Stimulated activated naive CD4-positive, alpha-beta T cell treated with Interleukin-2 at 50 U/mL for 16 hours (primary cell): ENCODE measurements around the gene PAPSS1.

Experiments
- DNase-seq: peaks from one replicate; lab custom pipeline; 2025; lab: John Stamatoyannopoulos, UW

PAPSS1 gene

DNA sequence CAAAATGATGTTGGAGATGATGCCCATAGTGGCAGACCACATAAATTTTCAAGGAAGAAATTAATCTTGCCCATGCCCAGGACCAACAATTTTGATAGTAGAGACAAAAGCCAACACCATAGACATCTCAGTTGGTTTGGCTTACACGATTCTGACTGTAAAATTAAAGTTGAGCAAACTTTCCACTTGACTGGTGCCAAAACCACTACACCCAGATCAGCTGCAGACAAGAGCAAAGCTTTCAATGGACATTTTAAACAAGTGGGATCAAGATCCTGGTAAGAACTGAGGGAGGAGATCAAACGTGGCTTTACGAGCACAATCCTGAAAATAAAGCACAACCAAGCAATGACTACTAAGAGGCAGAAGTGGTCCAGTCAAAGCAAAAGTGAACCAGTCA lies 90.7 kb downstream of the PAPSS1 start:
- no peak for DNase-seq

- DNase-seq = no peak
These were observed 94.6 kb downstream of the PAPSS1 start for GRCh38 chr4:107625391-107625902.

DNA sequence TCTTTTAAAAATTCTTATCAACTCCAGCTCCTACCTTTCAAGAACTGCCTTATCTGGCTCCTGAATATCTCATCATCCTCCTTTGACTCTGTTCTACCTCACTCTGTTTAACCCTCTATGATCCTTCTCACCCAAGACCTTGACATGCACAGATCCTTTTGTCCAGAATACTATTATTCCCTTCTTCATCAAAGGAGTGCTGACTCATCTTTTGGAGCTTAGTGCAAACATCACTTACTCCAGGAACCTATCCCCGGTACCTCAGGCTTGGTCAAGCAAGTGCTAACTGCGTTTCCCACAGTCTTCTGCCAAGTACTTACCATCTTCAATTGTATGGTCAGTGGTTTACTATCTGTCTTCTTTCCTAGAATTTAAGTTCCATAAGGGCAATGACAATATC lies 96.0 kb downstream of the PAPSS1 start:
- DNase-seq = no peak

DNA sequence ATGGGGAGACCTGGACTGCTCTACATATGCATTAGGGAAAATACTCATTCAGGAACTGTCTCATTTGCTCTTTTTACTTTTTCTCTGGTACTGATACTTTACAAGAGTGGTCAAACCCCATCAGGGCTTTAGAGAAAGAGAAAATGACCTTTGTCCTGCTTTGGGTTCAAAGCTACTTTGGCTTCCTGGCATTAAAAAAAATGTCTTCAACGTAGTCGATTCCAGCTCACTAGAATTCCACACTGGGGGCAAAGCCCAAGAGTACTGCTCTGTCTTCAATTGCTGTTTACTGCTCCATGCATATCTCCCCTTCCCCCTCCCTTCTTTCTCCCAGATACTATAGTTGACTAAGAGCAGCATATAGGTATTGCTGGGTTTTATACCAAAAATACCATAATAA lies 98.0 kb downstream of the PAPSS1 start:
- DNase-seq = no peak

GRCh38 chr4:107619731-107620130 lies 100.3 kb downstream of the PAPSS1 start:
- DNase-seq = no peak

DNA sequence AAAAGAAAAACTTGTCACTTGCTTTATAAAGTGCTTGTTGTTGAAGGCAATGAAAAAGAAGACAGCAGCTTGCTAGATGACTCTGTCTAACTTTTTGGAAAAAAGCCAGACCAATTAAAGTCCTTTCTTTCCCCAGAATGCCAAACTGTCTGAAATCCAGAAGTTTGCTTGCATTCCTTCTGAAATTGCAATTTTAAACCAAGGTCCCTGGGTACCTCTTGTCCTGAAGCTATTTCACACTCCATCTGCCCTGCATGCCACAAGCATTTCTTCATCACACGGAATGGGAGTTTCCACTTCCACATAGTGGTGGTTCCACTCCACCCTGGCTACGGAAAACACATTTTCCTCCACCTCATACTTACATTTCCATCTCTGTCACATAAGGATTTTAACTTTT lies 101.0 kb downstream of the PAPSS1 start:
- DNase-seq = no peak

GRCh38 chr4:107618656-107619055 lies 101.4 kb downstream of the PAPSS1 start:
- DNase-seq = no peak

DNA sequence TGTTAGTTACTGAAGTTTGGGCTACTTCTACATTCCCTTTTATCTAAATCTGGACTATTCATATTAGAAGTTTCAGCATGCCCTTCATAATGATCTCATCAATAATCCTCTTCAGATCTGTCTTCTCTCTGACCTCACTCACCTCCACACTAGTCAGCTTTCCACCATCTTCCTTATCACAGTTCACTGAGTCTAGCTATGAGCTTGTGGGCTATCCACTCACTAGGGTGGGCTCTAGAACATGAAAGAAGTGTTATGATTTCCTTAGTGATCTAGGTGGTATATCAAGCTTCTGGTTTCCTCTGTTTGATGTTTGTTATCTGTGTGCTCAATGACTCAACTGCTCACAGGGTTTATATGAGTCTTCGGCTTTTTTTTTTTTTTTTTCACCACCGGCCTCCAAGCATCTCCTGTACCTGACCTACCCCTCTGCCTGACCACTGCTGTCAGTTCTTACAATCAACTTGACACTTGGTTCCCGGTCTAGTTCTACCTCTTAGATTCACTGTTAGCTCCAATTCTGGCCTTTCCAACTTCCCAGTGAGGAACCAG lies 103.1 kb downstream of the PAPSS1 start:
- no peak for DNase-seq

GRCh38 chr4:107615809-107616208 lies 104.2 kb downstream of the PAPSS1 start:
- DNase-seq = no peak

DNA sequence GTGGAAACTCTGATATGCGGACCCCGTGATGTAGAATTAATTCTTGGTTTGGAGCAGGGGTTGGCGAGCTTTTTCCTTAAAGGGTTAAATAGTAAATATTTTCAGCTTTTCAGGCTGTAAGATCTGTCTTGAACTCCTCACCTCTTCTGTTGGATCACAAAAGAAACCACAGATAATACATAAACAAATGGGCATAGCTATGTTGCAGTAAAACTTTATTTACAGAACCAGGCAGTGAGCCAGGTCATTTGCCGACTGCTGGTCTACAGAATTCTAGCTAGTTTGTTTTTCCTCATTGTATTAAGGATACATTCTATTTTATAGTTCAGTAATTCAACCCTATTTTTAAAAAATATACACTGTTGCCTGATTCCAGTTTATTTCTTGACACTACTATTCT lies 116.6 kb downstream of the PAPSS1 start:
- DNase-seq = no peak

DNA sequence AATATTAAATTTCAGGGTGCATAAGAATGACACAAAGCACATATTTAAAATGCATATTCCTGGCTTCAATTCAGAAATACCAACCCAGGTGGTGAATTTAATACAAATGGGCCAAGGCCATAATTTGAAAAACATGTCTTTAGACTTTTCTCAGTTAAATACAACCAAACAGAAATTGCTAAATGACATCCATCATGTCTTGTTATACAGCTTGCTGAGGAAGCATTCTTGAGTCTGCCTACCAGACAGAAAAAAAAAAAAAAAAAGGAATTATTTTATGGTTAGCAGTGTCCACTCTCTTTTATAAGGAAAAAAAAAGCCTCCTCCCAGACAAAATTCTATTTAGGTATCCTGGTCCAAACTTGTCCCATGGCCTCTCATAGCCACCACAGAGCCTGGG lies 119.1 kb downstream of the PAPSS1 start:
- no peak for DNase-seq

DNA sequence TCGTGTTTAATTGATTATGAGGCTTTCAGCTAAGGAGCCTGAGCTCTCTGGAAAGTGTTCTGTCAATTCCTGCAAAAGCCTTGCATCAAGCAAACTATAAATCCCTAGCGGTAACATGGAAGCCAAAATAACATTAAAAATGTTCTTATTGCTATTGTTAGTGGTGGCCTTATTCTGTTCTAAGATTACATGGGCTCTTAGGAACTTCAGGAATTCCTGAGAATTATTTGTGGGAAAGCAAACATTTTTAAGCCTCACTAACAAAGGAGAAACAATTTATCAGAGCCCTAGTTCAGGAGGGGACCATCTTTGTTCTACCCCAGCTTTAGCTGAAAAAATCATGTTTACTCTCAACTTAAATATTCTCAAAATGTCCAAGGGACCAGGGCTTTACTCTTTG lies 119.6 kb downstream of the PAPSS1 start:
- no peak for DNase-seq

DNA sequence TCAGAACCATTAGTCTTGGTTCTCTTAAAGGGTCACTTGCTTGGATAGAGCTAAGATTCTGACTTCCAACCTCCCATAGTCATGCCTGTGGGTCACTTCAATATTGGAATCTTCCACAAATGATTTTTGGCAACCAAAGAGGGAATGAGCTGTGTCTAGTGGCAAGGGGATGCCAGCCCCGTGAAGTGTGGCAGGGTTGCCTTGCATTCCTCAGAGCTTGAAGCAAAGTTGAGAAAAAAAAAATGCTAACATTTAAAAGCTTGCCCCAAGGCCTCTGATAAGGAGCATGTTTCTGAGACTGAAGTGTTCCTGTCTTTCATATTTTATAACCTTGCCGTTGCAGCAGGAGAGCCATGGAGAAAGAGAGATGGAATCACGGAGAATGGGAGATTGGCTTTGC lies 120.2 kb downstream of the PAPSS1 start:
- no peak for DNase-seq

- DNase-seq = no peak
These were observed 126.8 kb downstream of the PAPSS1 start for GRCh38 chr4:107593230-107593629.

GRCh38 chr4:107592519-107592918 lies 127.5 kb downstream of the PAPSS1 start:
- DNase-seq = no peak

DNA sequence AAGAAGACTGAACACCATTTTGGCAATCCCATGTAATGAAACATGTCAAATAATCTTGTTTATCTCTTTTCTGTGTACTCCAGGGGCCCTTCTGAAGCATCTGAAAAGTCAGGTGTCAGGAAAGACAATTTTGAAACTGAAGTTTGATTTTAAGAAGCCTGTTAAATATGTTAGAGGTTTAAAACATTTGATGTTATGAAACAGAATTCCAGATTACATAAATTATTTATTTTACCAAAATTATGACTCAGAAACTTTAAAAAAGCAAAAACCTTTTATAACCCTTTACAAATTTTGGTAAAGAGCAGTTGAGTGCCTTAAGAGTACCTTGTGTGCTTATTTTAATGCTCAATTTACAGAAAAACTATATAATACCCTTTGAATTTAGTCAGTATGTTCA lies 130.8 kb downstream of the PAPSS1 start:
- no peak for DNase-seq

DNA sequence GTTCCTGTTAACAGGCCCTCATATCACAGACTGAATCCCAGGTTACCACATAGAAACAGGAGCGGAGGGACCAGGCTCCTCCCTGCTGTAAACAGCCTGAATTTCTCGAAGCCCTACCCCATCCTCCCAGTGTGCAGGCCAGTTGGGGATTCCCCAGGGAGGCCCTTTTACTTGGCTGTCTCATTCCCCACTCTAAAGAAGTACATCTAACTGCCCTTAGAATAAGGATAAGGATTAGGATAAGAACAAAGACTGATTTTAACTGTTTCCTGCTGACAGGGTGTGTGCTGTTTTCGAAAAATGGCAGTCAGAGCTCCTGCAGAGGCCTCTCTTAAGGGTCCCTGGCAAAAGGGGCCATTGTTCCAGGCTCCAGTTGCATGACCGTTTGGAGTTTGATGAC lies 133.7 kb downstream of the PAPSS1 start:
- DNase-seq = no peak

GRCh38 chr4:107579099-107579498 lies 140.9 kb downstream of the PAPSS1 start:
- DNase-seq = no peak

GRCh38 chr4:107578321-107578720 lies 141.7 kb downstream of the PAPSS1 start:
- no peak for DNase-seq

GRCh38 chr4:107577743-107578142 lies 142.3 kb downstream of the PAPSS1 start:
- DNase-seq = no peak

DNA sequence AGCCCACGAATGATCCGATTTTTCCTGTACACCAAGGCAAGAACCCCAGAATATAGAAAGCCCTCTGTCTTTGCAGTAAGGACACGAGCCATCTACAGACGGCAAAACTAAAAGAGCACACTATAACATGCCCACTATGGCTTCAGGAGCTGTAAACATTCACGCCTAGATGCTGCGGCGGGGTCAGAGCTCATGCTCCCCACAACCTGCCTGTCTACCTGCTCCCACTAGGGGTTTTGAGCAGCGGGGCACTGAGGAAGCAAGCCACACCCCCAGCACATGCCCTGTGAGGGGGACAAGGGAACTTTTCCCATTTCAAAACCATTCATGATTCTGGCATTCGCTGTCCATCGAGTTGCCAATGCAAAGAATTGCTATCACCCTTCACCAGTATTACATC lies 144.8 kb downstream of the PAPSS1 start:
- no peak for DNase-seq

DNA sequence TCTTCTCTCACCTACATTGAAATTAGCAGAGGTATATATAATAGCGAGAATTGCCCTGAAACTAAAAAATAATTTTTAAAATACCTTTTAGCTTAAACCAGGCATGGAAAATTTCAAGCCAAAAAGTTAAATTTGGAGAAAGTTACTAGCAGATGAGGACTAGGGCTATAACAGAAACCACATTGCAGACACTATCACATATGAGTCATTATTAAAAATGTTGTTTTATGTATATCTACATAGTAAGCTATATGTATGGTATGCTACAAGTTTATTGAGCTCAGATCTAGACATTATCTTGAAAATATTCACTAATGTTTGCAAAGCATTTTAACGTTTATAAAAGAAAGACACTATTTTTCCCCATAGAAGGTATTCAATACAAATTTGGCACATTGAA lies 147.8 kb downstream of the PAPSS1 start:
- no peak for DNase-seq

- DNase-seq = no peak
These were observed 149.1 kb downstream of the PAPSS1 start for GRCh38 chr4:107570952-107571351.

DNA sequence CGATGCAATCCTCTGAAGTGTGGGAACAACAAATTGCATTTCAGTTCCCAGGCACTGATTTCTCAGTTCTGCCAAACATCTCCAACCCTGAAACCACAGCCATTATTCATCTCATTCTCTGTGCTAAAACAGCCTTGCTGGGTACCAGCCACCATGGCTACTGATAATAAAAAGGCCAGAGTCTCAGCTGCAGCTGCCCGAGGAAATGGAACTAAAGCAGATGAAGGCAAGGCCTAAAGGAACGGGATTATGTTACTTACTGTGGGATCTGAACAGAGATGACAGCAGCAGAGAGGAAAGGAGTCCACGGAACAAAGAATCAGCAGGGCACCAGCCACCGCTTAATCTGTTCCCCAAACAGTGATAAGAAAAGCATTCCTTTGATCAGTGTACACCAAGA lies 155.7 kb downstream of the PAPSS1 start:
- no peak for DNase-seq
